ENCODE data around the gene RHBDL3.
"Not testable (repeated sequence)": the region's sequence is repeated elsewhere in the genome, so short reads cannot be mapped to it uniquely, and the experiment has no call there.

The RHBDL3 gene

GRCh38 chr17:32265192-32265923 is at the start of gene RHBDL3:
Gene RHBDL3, plus strand, starts transcription at chr17:32265832. Its CDS starts 358 bp downstream, at chr17:32266190.
- DNase-seq: peak in 1 of 2 experiments; percentile 40

GRCh38 chr17:32222621-32223020 is 43.0 kb upstream of the RHBDL3 start:
- DNase-seq: no peak

- no peak for DNase-seq
Measured at GRCh38 chr17:32223703-32224102, 41.9 kb upstream of the RHBDL3 start.

- DNase-seq: no peak
Measured at GRCh38 chr17:32226886-32227285, 38.7 kb upstream of the RHBDL3 start.

- DNase-seq: no peak
Measured at GRCh38 chr17:32227910-32228309, 37.7 kb upstream of the RHBDL3 start.

- no peak for DNase-seq
Measured at GRCh38 chr17:32235588-32235987, 30.0 kb upstream of the RHBDL3 start.

- DNase-seq: no peak
Measured at GRCh38 chr17:32239456-32239855, 26.2 kb upstream of the RHBDL3 start.

- no peak for DNase-seq
Measured at GRCh38 chr17:32240750-32241149, 24.9 kb upstream of the RHBDL3 start.

- no peak for DNase-seq
Measured at GRCh38 chr17:32241640-32242039, 24.0 kb upstream of the RHBDL3 start.

GRCh38 chr17:32249475-32249874 is 16.2 kb upstream of the RHBDL3 start:
- DNase-seq: no peak

GRCh38 chr17:32253117-32253611 is 12.5 kb upstream of the RHBDL3 start:
- DNase-seq: peak; percentile 62 to 88

GRCh38 chr17:32256012-32256700 is 9.5 kb upstream of the RHBDL3 start:
- DNase-seq: peak; percentile 94 to 97

- DNase-seq: peak; percentile 85 to 88
Measured at GRCh38 chr17:32256701-32257019, 9.0 kb upstream of the RHBDL3 start.

GRCh38 chr17:32258383-32259140 is 7.1 kb upstream of the RHBDL3 start:
- peak; percentile 99 to 100 for DNase-seq

- no peak for DNase-seq
Measured at GRCh38 chr17:32259586-32259985, 6.0 kb upstream of the RHBDL3 start.

- DNase-seq: no peak
Measured at GRCh38 chr17:32261417-32261736, 4.3 kb upstream of the RHBDL3 start.

- no peak for DNase-seq
Measured at GRCh38 chr17:32261936-32262510, 3.6 kb upstream of the RHBDL3 start.

- DNase-seq: not testable (repeated sequence)
Measured at GRCh38 chr17:32263515-32263914, 2.1 kb upstream of the RHBDL3 start.

- no peak for DNase-seq
Measured at GRCh38 chr17:32264140-32264799, 1.4 kb upstream of the RHBDL3 start.

GRCh38 chr17:32264823-32265191 is 825 bp upstream of the RHBDL3 start:
- DNase-seq: no peak

GRCh38 chr17:32266051-32266388 is 388 bp downstream of the RHBDL3 start:
- no peak for DNase-seq

- peak; percentile 13 to 38 for DNase-seq
Measured at GRCh38 chr17:32266389-32267301, 1.0 kb downstream of the RHBDL3 start.

All from NCI-H524 (cell line).